ENCODE measurements around the gene NLRX1.
"Not testable (repeated sequence)": the region's sequence is repeated elsewhere in the genome, so short reads cannot be mapped to it uniquely, and the experiment has no call there.

The NLRX1 gene

GRCh38 chr11:119184399-119184798 lies 15.9 kb downstream of the NLRX1 start:
- H3K27me3 Mint-ChIP-seq; intact Hi-C loops (cut with micrococcal nuclease); H3K4me3 Mint-ChIP-seq; H3K27ac Mint-ChIP-seq; H3K9me3 Mint-ChIP-seq: not testable (repeated sequence)
- Mint-ChIP-seq H3K36me3 (ENCODE audit: low read depth) (peaks cover 40% of the 10 kb centered on the region), H3K4me1 (ENCODE audit: low read depth) (peaks cover 13% of the 10 kb centered on the region)

GRCh38 chr11:119185981-119186634 lies 17.6 kb downstream of the NLRX1 start:
- peaks cover 3% of the 10 kb centered on the region for H3K27me3 Mint-ChIP-seq
- peaks cover 23% of the 10 kb centered on the region for H3K36me3 Mint-ChIP-seq (ENCODE audit: low read depth)
- H3K4me3 Mint-ChIP-seq = no peak overlapping the region
- no peak overlapping the region for H3K27ac Mint-ChIP-seq
- intact Hi-C loops (cut with micrococcal nuclease) = no loop called here
- no peaks in the 10 kb centered on the region for H3K9me3 Mint-ChIP-seq
- peaks cover 13% of the 10 kb centered on the region for H3K4me1 Mint-ChIP-seq (ENCODE audit: low read depth)

GRCh38 chr11:119187123-119187892 lies 18.8 kb downstream of the NLRX1 start:
- Mint-ChIP-seq H3K4me1 (ENCODE audit: low read depth) (peaks cover 10% of the 10 kb centered on the region), H3K4me3 (no peak overlapping the region), H3K27me3 (peaks cover 3% of the 10 kb centered on the region), H3K36me3 (ENCODE audit: low read depth) (peaks cover 20% of the 10 kb centered on the region), H3K9me3 (no peaks in the 10 kb centered on the region), H3K27ac (no peak overlapping the region)
- intact Hi-C loops (cut with micrococcal nuclease) = no loop called here

GRCh38 chr11:119188067-119188466 lies 19.5 kb downstream of the NLRX1 start:
- intact Hi-C loops (cut with micrococcal nuclease) = no loop called here
- Mint-ChIP-seq H3K4me3 (no peak overlapping the region), H3K27ac (no peak overlapping the region), H3K4me1 (ENCODE audit: low read depth) (peaks cover 16% of the 10 kb centered on the region), H3K27me3 (peaks cover 3% of the 10 kb centered on the region), H3K36me3 (ENCODE audit: low read depth) (peaks cover 13% of the 10 kb centered on the region), H3K9me3 (no peaks in the 10 kb centered on the region)

- Mint-ChIP-seq H3K27me3 (peaks cover 3% of the 10 kb centered on the region), H3K27ac (no peak overlapping the region), H3K4me3 (no peak overlapping the region), H3K4me1 (ENCODE audit: low read depth) (peaks cover 24% of the 10 kb centered on the region), H3K36me3 (ENCODE audit: low read depth) (peaks cover 5% of the 10 kb centered on the region), H3K9me3 (no peaks in the 10 kb centered on the region)
- intact Hi-C loops (cut with micrococcal nuclease) = no loop called here
Observed at GRCh38 chr11:119188887-119189286, 20.4 kb downstream of the NLRX1 start.

- peaks cover 3% of the 10 kb centered on the region for H3K27me3 Mint-ChIP-seq
- H3K36me3 Mint-ChIP-seq (ENCODE audit: low read depth) = no peaks in the 10 kb centered on the region
- H3K4me3 Mint-ChIP-seq = no peak overlapping the region
- intact Hi-C loops (cut with micrococcal nuclease) = no loop called here
- H3K4me1 Mint-ChIP-seq (ENCODE audit: low read depth) = peaks cover 25% of the 10 kb centered on the region
- H3K27ac Mint-ChIP-seq = no peak overlapping the region
- H3K9me3 Mint-ChIP-seq = no peaks in the 10 kb centered on the region
Observed at GRCh38 chr11:119189393-119189792, 20.9 kb downstream of the NLRX1 start.

GRCh38 chr11:119190531-119190930 lies 22.0 kb downstream of the NLRX1 start:
- H3K36me3 Mint-ChIP-seq (ENCODE audit: low read depth) = no peaks in the 10 kb centered on the region
- intact Hi-C loops (cut with micrococcal nuclease) = no loop called here
- peaks cover 3% of the 10 kb centered on the region for H3K27me3 Mint-ChIP-seq
- no peak overlapping the region for H3K27ac Mint-ChIP-seq
- no peaks in the 10 kb centered on the region for H3K9me3 Mint-ChIP-seq
- H3K4me1 Mint-ChIP-seq (ENCODE audit: low read depth) = peaks cover 36% of the 10 kb centered on the region
- no peak overlapping the region for H3K4me3 Mint-ChIP-seq

- H3K27ac Mint-ChIP-seq; H3K36me3 Mint-ChIP-seq (ENCODE audit: low read depth); intact Hi-C loops (cut with micrococcal nuclease); H3K9me3 Mint-ChIP-seq; H3K4me3 Mint-ChIP-seq; H3K27me3 Mint-ChIP-seq: not testable (repeated sequence)
- peaks cover 41% of the 10 kb centered on the region for H3K4me1 Mint-ChIP-seq (ENCODE audit: low read depth)
Observed at GRCh38 chr11:119191265-119191664, 22.7 kb downstream of the NLRX1 start.

- Mint-ChIP-seq H3K36me3 (ENCODE audit: low read depth) (no peaks in the 10 kb centered on the region), H3K27me3 (no peaks in the 10 kb centered on the region), H3K4me3 (no peak overlapping the region), H3K4me1 (ENCODE audit: low read depth) (peaks cover 49% of the 10 kb centered on the region), H3K27ac (peak overlapping the region; percentile 18), H3K9me3 (no peaks in the 10 kb centered on the region)
- intact Hi-C loops (cut with micrococcal nuclease) = no loop called here
Observed at GRCh38 chr11:119192111-119192510, 23.6 kb downstream of the NLRX1 start.

GRCh38 chr11:119193001-119193400 lies 24.5 kb downstream of the NLRX1 start:
- Mint-ChIP-seq H3K36me3 (ENCODE audit: low read depth) (no peaks in the 10 kb centered on the region), H3K27me3 (no peaks in the 10 kb centered on the region)
- intact Hi-C loops (cut with micrococcal nuclease) = no loop called here

GRCh38 chr11:119193626-119194025 lies 25.1 kb downstream of the NLRX1 start:
- no peaks in the 10 kb centered on the region for H3K27me3 Mint-ChIP-seq
- H3K36me3 Mint-ChIP-seq (ENCODE audit: low read depth) = no peaks in the 10 kb centered on the region
- intact Hi-C loops (cut with micrococcal nuclease) = no loop called here
- H3K4me3 Mint-ChIP-seq = no peak overlapping the region
- H3K9me3 Mint-ChIP-seq = no peaks in the 10 kb centered on the region
- H3K27ac Mint-ChIP-seq = no peak overlapping the region
- H3K4me1 Mint-ChIP-seq (ENCODE audit: low read depth) = peaks cover 51% of the 10 kb centered on the region

More at GRCh38 chr11:119193001-119193400, 24.5 kb downstream of the NLRX1 start:
- H3K4me1 Mint-ChIP-seq (ENCODE audit: low read depth) = peaks cover 51% of the 10 kb centered on the region
- no peak overlapping the region for H3K4me3 Mint-ChIP-seq
- H3K9me3 Mint-ChIP-seq = no peaks in the 10 kb centered on the region
- H3K27ac Mint-ChIP-seq = no peak overlapping the region

- no peaks in the 10 kb centered on the region for H3K36me3 Mint-ChIP-seq (ENCODE audit: low read depth)
- intact Hi-C loops (cut with micrococcal nuclease) = loop anchor here (5.0 kb wide), 1 partner anchor 48 kb away; the partner anchor contains the start of gene ABCG4
- H3K4me3 Mint-ChIP-seq = no peak overlapping the region
- no peak overlapping the region for H3K27ac Mint-ChIP-seq
- H3K27me3 Mint-ChIP-seq = no peaks in the 10 kb centered on the region
- H3K9me3 Mint-ChIP-seq = no peaks in the 10 kb centered on the region
- peaks cover 51% of the 10 kb centered on the region for H3K4me1 Mint-ChIP-seq (ENCODE audit: low read depth)
Observed at GRCh38 chr11:119194811-119195440, 26.4 kb downstream of the NLRX1 start.

GRCh38 chr11:119195680-119196079 lies 27.2 kb downstream of the NLRX1 start:
- intact Hi-C loops (cut with micrococcal nuclease) = loop anchor here (2.0 to 5.0 kb wide), 2 partner anchors 27 to 48 kb away; partner anchors contain the start of genes ABCG4 and NLRX1
- H3K9me3 Mint-ChIP-seq = no peaks in the 10 kb centered on the region
- no peaks in the 10 kb centered on the region for H3K36me3 Mint-ChIP-seq (ENCODE audit: low read depth)
- peak overlapping the region; percentile 61 for H3K27ac Mint-ChIP-seq
- H3K27me3 Mint-ChIP-seq = no peaks in the 10 kb centered on the region
- peaks cover 51% of the 10 kb centered on the region for H3K4me1 Mint-ChIP-seq (ENCODE audit: low read depth)
- no peak overlapping the region for H3K4me3 Mint-ChIP-seq

- no peaks in the 10 kb centered on the region for H3K9me3 Mint-ChIP-seq
- intact Hi-C loops (cut with micrococcal nuclease) = loop anchor here (2.0 to 5.0 kb wide), 2 partner anchors 28 to 50 kb away; partner anchors contain the start of genes ABCG4 and NLRX1
Observed at GRCh38 chr11:119196833-119197483, 28.4 kb downstream of the NLRX1 start.

More at GRCh38 chr11:119196833-119197483, 28.4 kb downstream of the NLRX1 start:
- Mint-ChIP-seq H3K36me3 (ENCODE audit: low read depth) (no peaks in the 10 kb centered on the region), H3K4me3 (no peak overlapping the region), H3K4me1 (ENCODE audit: low read depth) (peaks cover 45% of the 10 kb centered on the region), H3K27ac (no peak overlapping the region), H3K27me3 (no peaks in the 10 kb centered on the region)
